Gastrocnemius medialis (tissue), 4 donors: ENCODE data around the gene PLXNA3.

ENCODE experiments used
- POLR2A ChIP-seq, 2 donors: fragments of 450-650 bp; IDR thresholded peaks; one replicate each; pipeline ENCODE4 v1.6.1; 2017; ENCODE audit warnings: antibody characterized with exemption in 2 of 2, mild to moderate bottlenecking in 2 of 2, moderate library complexity in 2 of 2
- TF ChIP-seq, protein P1 (sequence below), 5 experiments: fragments of 450-650 bp in 3 of 5; fragments of 200-600 bp in 2 of 5; sonication (generic) in 2 of 5; IDR thresholded peaks in 4 of 5; conservative IDR thresholded peaks in 1 of 5; 1 replicate in 4 of 5; 2 replicates in 1 of 5; pipeline ENCODE4 v1.5.1; 2016 to 2019; ENCODE audit warnings: antibody characterized with exemption in 5 of 5, mild to moderate bottlenecking in 3 of 5, moderate library complexity in 3 of 5

DNA sequence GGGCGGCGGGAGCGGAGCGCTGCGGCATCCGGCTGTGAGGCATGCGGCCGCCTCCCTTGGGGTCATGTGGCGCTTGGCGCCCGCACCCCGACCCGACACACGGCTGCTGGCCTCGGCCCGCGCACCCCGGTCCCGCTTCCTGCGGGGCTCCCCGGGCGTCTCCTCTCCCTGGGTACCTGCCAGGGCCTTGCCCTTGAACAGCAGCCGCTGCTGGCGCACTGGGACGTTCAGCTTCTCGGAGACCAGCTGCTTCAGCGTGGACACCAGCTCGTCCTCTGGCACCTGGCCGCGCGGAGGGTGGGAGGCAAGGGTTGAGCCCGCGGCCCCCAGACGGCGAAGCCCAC lies 27.9 kb downstream of the PLXNA3 start:
- TF ChIP-seq, protein P1, sequence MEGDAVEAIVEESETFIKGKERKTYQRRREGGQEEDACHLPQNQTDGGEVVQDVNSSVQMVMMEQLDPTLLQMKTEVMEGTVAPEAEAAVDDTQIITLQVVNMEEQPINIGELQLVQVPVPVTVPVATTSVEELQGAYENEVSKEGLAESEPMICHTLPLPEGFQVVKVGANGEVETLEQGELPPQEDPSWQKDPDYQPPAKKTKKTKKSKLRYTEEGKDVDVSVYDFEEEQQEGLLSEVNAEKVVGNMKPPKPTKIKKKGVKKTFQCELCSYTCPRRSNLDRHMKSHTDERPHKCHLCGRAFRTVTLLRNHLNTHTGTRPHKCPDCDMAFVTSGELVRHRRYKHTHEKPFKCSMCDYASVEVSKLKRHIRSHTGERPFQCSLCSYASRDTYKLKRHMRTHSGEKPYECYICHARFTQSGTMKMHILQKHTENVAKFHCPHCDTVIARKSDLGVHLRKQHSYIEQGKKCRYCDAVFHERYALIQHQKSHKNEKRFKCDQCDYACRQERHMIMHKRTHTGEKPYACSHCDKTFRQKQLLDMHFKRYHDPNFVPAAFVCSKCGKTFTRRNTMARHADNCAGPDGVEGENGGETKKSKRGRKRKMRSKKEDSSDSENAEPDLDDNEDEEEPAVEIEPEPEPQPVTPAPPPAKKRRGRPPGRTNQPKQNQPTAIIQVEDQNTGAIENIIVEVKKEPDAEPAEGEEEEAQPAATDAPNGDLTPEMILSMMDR (IDR thresholded peaks at IDR 0.05 in 4 of 5, conservative IDR thresholded peaks at IDR 0.05 in 1 of 5): no peak
- TF ChIP-seq POLR2A (IDR thresholded peaks at IDR 0.05): no peak
